Liver (tissue), 9 donors: ENCODE data around the gene UCKL1. TPM values are rescaled to one million over a fixed set of nuclear protein-coding genes. Genes with fewer than 3 reads are reported as not detected.

Source experiments
- DNase-seq: peaks from one replicate; pipeline ENCODE4 v3.0.0-alpha.2; 2017; ENCODE audit warnings: low spot score
- H3K27ac ChIP-seq, 2 donors: one replicate each; pipeline ENCODE4 v1.7.0; 2013; ENCODE audit warnings: inconsistent platforms in 2 of 2, low read length in 2 of 2, control low read depth in 1 of 2, low read depth in 1 of 2, mild to moderate bottlenecking in 1 of 2
- H3K27me3 ChIP-seq, 4 donors: one replicate each; pipeline versions ENCODE4 v1.6.1 to v1.7.0; 2013; ENCODE audit warnings: low read length in 3 of 4, inconsistent platforms in 1 of 4, mild to moderate bottlenecking in 1 of 4, moderate library complexity in 1 of 4; ENCODE audit not compliant: control insufficient read depth in 4 of 4, insufficient read depth in 4 of 4
- H3K36me3 ChIP-seq, 4 donors: one replicate each; pipeline versions ENCODE4 v1.6.1 to v1.7.0; 2013; ENCODE audit warnings: low read length in 3 of 4, mild to moderate bottlenecking in 3 of 4, low read depth in 1 of 4, moderate library complexity in 1 of 4; ENCODE audit not compliant: control insufficient read depth in 4 of 4, insufficient read depth in 3 of 4
- H3K4me1 ChIP-seq, 4 donors: one replicate each; pipeline versions ENCODE4 v1.6.1 to v1.7.0; 2013; ENCODE audit warnings: low read length in 3 of 4, mild to moderate bottlenecking in 3 of 4, moderate library complexity in 1 of 4; ENCODE audit not compliant: control insufficient read depth in 4 of 4, insufficient read depth in 4 of 4
- H3K4me3 ChIP-seq, 3 donors: one replicate each; pipeline versions ENCODE4 v1.6.1 to v1.7.0; 2013; ENCODE audit warnings: low read length in 3 of 3, control low read depth in 1 of 3, low read depth in 1 of 3, mild to moderate bottlenecking in 1 of 3
- H3K9ac ChIP-seq, 2 donors: one replicate each; pipeline ENCODE4 v1.7.0; 2013; ENCODE audit warnings: low read length in 2 of 2, mild to moderate bottlenecking in 2 of 2, moderate library complexity in 2 of 2, control low read depth in 1 of 2, low read depth in 1 of 2
- H3K9me3 ChIP-seq, 4 donors: one replicate each; pipeline versions ENCODE4 v1.6.1 to v1.7.0; 2013; ENCODE audit warnings: low read length in 3 of 4; ENCODE audit not compliant: control insufficient read depth in 4 of 4
- ATF3 ChIP-seq: IDR thresholded peaks from 2 replicates; pipeline ENCODE4 v1.6.1; 2016; ENCODE audit warnings: antibody characterized with exemption
- CTCF ChIP-seq: fragments of 150-350 bp; IDR thresholded peaks from 2 replicates; pipeline ENCODE4 v1.5.1; 2017; ENCODE audit warnings: improper control_type of control experiment, low read depth, low read length; ENCODE audit not compliant: missing input control
- EGR1 ChIP-seq, 2 donors: IDR thresholded peaks; 2 replicates each; pipeline ENCODE4 v1.6.1; 2016 to 2018; ENCODE audit warnings: antibody characterized with exemption in 2 of 2, low read depth in 2 of 2
- FOXA1 ChIP-seq: IDR thresholded peaks from 2 replicates; pipeline ENCODE4 v1.6.1; 2016; ENCODE audit warnings: antibody characterized with exemption
- FOXA2 ChIP-seq: IDR thresholded peaks from 2 replicates; pipeline ENCODE4 v1.6.1; 2016; ENCODE audit warnings: antibody characterized with exemption
- GABPA ChIP-seq, 2 donors: IDR thresholded peaks in 1 of 2; conservative IDR thresholded peaks in 1 of 2; 2 replicates each; pipeline ENCODE4 v1.6.1; 2016; ENCODE audit warnings: antibody characterized with exemption in 2 of 2, mild to moderate bottlenecking in 1 of 2, moderate library complexity in 1 of 2
- HNF4A ChIP-seq, 2 donors: conservative IDR thresholded peaks; 2 replicates each; pipeline ENCODE4 v1.6.1; 2016; ENCODE audit warnings: antibody characterized with exemption in 2 of 2, mild to moderate bottlenecking in 2 of 2
- HNF4G ChIP-seq: IDR thresholded peaks from 2 replicates; pipeline ENCODE4 v1.6.1; 2016; ENCODE audit warnings: antibody characterized with exemption
- JUND ChIP-seq, 2 donors: IDR thresholded peaks; 2 replicates each; pipeline ENCODE4 v1.6.1; 2016; ENCODE audit warnings: antibody characterized with exemption in 2 of 2
- MAX ChIP-seq: IDR thresholded peaks from 2 replicates; pipeline ENCODE4 v1.6.1; 2016; ENCODE audit warnings: antibody characterized with exemption
- NR2F2 ChIP-seq: IDR thresholded peaks from 2 replicates; pipeline ENCODE4 v1.6.1; 2016; ENCODE audit warnings: antibody characterized with exemption
- RAD21 ChIP-seq, 2 donors: IDR thresholded peaks; 2 replicates each; pipeline ENCODE4 v1.6.1; 2016; ENCODE audit warnings: antibody characterized with exemption in 2 of 2, mild to moderate bottlenecking in 2 of 2
- REST ChIP-seq: IDR thresholded peaks from 2 replicates; pipeline ENCODE4 v1.6.1; 2016; ENCODE audit warnings: antibody characterized with exemption, mild to moderate bottlenecking
- SP1 ChIP-seq: IDR thresholded peaks from 2 replicates; pipeline ENCODE4 v1.6.1; 2018; ENCODE audit warnings: antibody characterized with exemption, mild to moderate bottlenecking
- TAF1 ChIP-seq: conservative IDR thresholded peaks from 2 replicates; pipeline ENCODE4 v1.6.1; 2016; ENCODE audit warnings: antibody characterized with exemption, mild to moderate bottlenecking
- YY1 ChIP-seq: IDR thresholded peaks from 2 replicates; pipeline ENCODE4 v1.6.1; 2016; ENCODE audit warnings: antibody characterized with exemption, mild to moderate bottlenecking
- ZBTB33 ChIP-seq: IDR thresholded peaks from 2 replicates; pipeline ENCODE4 v1.6.1; 2016; ENCODE audit warnings: antibody characterized with exemption
- WGBS: extraction: QIAGEN DNeasy Blood & Tissue Kit; methylation state at CpG from one replicate; pipeline ENCODE4 v1.1.7; 2013; 5-methylcytosine and 5-hydroxymethylcytosine counted together
- polyA plus RNA-seq, 2 donors: library from polyadenylated mRNA; stranded (reverse) in 1 of 2; unstranded in 1 of 2; fragments of 200-250 nt in 1 of 2; fragments of >200 nt in 1 of 2; fragmentation: Nextera tagmentation in 1 of 2; extraction: Ambion mirVana in 1 of 2; gene quantifications; one replicate each; pipeline versions ENCODE4 v1.2.1 to v1.2.3, GENCODE V29; 2013 to 2015
- total RNA-seq, 2 donors: library from RNA; depleted of rRNA; stranded (reverse); fragments of >200 nt; gene quantifications; one replicate each; pipeline ENCODE4 v1.2.3, GENCODE V29; 2014
- donor health status: healthy.
- donor health status: healthy.
- donor health status: healthy.
- donor health status: healthy.
- donor health status: healthy.

The UCKL1 gene
- total and polyA plus RNA-seq, 4 donors: 16.4 to 20.4 (median 18.3) TPM

GRCh38 chr20:63920226-63920625 is 36.0 kb downstream of the UCKL1 start:
- H3K27me3 ChIP-seq: no peaks in the 10 kb centered on the region
- H3K9ac ChIP-seq: no peak overlapping the region
- H3K4me1 ChIP-seq: no peaks in the 10 kb centered on the region
- WGBS: 96% methylated on average over 23 of the region's 23 CpGs
- TF ChIP-seq RAD21 (IDR thresholded peaks at IDR 0.05) (no peak), YY1 (no peak), CTCF (no peak), FOXA1 (no peak), NR2F2 (no peak), ZBTB33 (no peak), MAX (no peak), ATF3 (no peak), FOXA2 (no peak), JUND (IDR thresholded peaks at IDR 0.05) (no peak), REST (no peak)
- H3K9me3 ChIP-seq: no peaks in the 10 kb centered on the region
- no peak overlapping the region for H3K27ac ChIP-seq
- DNase-seq: no peak
- H3K36me3 ChIP-seq: peaks cover 0 to 12% (median 4%) of the 10 kb centered on the region in 4 donors
- H3K4me3 ChIP-seq: no peak overlapping the region

- H3K9me3 ChIP-seq: no peaks in the 10 kb centered on the region
- H3K27ac ChIP-seq: no peak overlapping the region
- H3K36me3 ChIP-seq: peaks cover 0 to 12% (median 4%) of the 10 kb centered on the region in 4 donors
- H3K4me3 ChIP-seq: no peak overlapping the region
- H3K9ac ChIP-seq: no peak overlapping the region
- TF ChIP-seq NR2F2 (no peak), RAD21 (IDR thresholded peaks at IDR 0.05) (no peak), HNF4A (conservative IDR thresholded peaks at IDR 0.05) (no peak), HNF4G (no peak), ATF3 (no peak), EGR1 (IDR thresholded peaks at IDR 0.05; ENCODE audit: low read depth in 2 of 2) (no peak), JUND (IDR thresholded peaks at IDR 0.05) (no peak), FOXA2 (no peak), SP1 (no peak), GABPA (IDR thresholded peaks at IDR 0.05 in 1 of 2, conservative IDR thresholded peaks at IDR 0.05 in 1 of 2) (no peak), TAF1 (no peak), CTCF (no peak), REST (no peak), YY1 (no peak), MAX (no peak)
- DNase-seq: no peak
- no peaks in the 10 kb centered on the region for H3K4me1 ChIP-seq
- 96% methylated on average over 19 of the region's 19 CpGs for WGBS
- no peaks in the 10 kb centered on the region for H3K27me3 ChIP-seq
These were observed 37.1 kb downstream of the UCKL1 start for GRCh38 chr20:63919130-63919529.
